Lower leg skin (tissue), 3 donors: ENCODE results near the gene GHRL.

Experiments
- CTCF ChIP-seq, 3 donors: fragments of 450-650 bp; IDR thresholded peaks; one replicate each; pipeline ENCODE4 v1.5.1; 2016; ENCODE audit warnings: antibody characterized with exemption in 3 of 3, mild to moderate bottlenecking in 3 of 3, moderate library complexity in 2 of 3
- POLR2A ChIP-seq, 2 donors: fragments of 450-650 bp; IDR thresholded peaks; one replicate each; pipeline ENCODE4 v1.6.1; 2016 to 2017; ENCODE audit warnings: antibody characterized with exemption in 2 of 2, mild to moderate bottlenecking in 1 of 2, moderate library complexity in 1 of 2

- no peak for TF ChIP-seq CTCF (IDR thresholded peaks at IDR 0.05)
- no peak for TF ChIP-seq POLR2A (IDR thresholded peaks at IDR 0.05)
Measured at GRCh38 chr3:10311710-10312109, 19.0 kb upstream of the GHRL start.
